ENCODE results near the gene NTHL1.

DNA sequence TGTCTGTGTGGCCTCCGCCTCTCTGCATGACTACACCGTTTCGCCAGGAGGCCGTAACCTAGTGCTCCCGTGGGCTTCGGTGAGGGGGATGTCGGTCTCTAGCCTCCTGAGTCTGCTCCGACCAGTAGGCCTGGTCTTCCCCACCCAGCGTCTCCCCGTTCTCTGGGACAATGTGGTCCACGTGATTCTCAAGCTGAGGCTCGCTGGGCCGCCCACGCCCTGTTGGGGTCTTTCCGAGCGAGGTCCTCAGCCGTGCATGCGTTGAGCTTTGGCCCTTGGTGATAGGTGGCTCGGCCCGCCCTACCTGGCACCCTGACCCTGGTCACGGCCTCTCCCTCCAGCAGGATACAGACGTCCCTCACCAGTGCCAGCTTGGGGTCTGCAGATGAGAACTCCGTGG lies 31.1 kb upstream of the NTHL1 start:
- TF ChIP-seq, protein P1, sequence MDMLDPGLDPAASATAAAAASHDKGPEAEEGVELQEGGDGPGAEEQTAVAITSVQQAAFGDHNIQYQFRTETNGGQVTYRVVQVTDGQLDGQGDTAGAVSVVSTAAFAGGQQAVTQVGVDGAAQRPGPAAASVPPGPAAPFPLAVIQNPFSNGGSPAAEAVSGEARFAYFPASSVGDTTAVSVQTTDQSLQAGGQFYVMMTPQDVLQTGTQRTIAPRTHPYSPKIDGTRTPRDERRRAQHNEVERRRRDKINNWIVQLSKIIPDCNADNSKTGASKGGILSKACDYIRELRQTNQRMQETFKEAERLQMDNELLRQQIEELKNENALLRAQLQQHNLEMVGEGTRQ (IDR thresholded peaks at IDR 0.05; ENCODE audit: low read depth, low read length), result no peak
- TF ChIP-seq POLR2A (IDR thresholded peaks at IDR 0.05; ENCODE audit: low read depth, low read length) (no peak), RCOR1 (IDR thresholded peaks at IDR 0.05; ENCODE audit: insufficient replicate concordance, low read length) (no peak), CEBPB (IDR thresholded peaks at IDR 0.05; ENCODE audit: low read depth, low read length) (no peak), CHD1 (IDR thresholded peaks at IDR 0.05; ENCODE audit: low read depth, low read length) (no peak), MXI1 (IDR thresholded peaks at IDR 0.05; ENCODE audit: borderline replicate concordance, low read depth, low read length) (no peak), BHLHE40 (IDR thresholded peaks at IDR 0.05; ENCODE audit: low read depth, low read length) (no peak), RFX5 (IDR thresholded peaks at IDR 0.05; ENCODE audit: low read depth, low read length) (no peak), RAD21 (IDR thresholded peaks at IDR 0.05; ENCODE audit: low read length) (no peak), MAFK (IDR thresholded peaks at IDR 0.05; ENCODE audit: low read depth, low read length) (no peak), MAZ (IDR thresholded peaks at IDR 0.05; ENCODE audit: borderline replicate concordance, low read depth, low read length) (no peak)
- TF ChIP-seq, protein P2, sequence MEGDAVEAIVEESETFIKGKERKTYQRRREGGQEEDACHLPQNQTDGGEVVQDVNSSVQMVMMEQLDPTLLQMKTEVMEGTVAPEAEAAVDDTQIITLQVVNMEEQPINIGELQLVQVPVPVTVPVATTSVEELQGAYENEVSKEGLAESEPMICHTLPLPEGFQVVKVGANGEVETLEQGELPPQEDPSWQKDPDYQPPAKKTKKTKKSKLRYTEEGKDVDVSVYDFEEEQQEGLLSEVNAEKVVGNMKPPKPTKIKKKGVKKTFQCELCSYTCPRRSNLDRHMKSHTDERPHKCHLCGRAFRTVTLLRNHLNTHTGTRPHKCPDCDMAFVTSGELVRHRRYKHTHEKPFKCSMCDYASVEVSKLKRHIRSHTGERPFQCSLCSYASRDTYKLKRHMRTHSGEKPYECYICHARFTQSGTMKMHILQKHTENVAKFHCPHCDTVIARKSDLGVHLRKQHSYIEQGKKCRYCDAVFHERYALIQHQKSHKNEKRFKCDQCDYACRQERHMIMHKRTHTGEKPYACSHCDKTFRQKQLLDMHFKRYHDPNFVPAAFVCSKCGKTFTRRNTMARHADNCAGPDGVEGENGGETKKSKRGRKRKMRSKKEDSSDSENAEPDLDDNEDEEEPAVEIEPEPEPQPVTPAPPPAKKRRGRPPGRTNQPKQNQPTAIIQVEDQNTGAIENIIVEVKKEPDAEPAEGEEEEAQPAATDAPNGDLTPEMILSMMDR (conservative IDR thresholded peaks at IDR 0.05; ENCODE audit: low read depth, low read length), result no peak
- TF ChIP-seq, protein P3, sequence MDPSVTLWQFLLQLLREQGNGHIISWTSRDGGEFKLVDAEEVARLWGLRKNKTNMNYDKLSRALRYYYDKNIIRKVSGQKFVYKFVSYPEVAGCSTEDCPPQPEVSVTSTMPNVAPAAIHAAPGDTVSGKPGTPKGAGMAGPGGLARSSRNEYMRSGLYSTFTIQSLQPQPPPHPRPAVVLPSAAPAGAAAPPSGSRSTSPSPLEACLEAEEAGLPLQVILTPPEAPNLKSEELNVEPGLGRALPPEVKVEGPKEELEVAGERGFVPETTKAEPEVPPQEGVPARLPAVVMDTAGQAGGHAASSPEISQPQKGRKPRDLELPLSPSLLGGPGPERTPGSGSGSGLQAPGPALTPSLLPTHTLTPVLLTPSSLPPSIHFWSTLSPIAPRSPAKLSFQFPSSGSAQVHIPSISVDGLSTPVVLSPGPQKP (IDR thresholded peaks at IDR 0.05; ENCODE audit: borderline replicate concordance, low read depth, low read length), result no peak
